HTERT RPE-1 (cell line): Measurements from ENCODE around the gene MISP3.

ENCODE experiments used
- in situ Hi-C: fragments of 300-500 bp; cut with MboI; formaldehyde crosslinking; loops from 4 replicates; pipeline ENCODE4 v1.14.3; 2020; ENCODE audit warnings: low sequenced_read_pairs

Gene MISP3

DNA sequence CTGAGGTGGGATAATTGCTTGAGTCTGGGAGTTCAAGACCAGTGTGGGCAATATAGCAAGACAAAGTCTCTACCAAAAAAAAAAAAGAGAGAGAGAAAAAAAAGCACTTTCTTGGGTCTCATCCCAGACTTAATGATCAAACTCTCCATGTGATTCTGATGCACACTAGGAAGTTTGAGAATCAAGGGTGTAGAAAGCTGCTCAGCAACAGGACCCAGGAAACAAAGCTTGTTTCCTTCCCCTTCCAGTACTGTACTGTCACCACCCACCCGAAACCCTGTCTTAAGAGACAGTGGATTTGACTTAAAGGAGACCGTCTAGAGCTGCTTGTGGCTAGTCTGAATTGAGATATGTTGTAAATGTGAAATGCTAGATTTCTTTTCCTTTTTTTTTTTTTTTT is 5.8 kb downstream of the MISP3 start:
- in situ Hi-C loops, result no loop called here

DNA sequence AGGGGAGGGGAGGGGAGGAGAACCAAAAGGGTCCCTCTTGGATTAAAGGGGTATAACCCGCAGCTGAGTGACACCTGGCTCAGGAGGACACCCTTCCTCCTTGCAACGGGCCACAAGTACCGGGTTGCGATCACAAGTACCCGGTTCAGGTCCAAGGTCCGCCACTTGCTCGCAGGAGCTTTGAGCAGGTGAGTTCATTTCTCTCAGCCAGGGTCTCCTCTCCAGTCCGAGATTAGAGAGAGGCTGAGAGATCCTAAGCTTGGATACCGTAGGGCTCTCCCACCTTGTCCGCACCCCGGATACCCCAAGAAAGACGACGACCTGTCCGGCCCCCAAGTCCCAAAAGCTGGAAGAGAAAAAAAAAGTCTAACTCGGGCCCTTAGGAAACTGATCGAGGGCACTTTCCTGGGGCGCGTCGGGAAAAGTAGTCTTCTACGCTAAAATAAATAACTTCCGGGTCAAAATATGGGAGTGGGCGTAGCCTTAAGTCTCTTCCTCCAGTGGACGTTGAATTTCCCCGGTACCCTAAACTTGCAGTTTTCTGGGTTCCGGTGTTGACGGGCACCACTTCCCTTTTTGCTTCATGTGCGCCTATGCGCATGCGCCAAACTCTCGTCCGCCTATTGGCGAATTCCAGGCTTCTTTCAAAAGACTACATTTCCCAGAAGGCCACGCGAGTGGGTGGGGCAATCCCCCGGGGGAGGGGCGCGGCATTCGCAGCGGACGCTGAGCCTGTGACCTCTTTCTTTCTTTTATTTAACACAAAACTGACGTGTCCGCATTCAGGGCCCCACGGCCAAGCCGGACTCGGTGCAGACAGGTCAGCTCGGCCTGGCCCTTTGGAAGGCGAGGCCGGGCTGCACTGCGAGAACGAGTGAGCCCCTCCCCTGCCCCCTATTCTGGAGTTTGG is 8.6 kb downstream of the MISP3 start:
- in situ Hi-C loops, result no loop called here

- in situ Hi-C loops, result no loop called here
Measured at GRCh38 chr19:14081797-14082674, 9.4 kb downstream of the MISP3 start.

DNA sequence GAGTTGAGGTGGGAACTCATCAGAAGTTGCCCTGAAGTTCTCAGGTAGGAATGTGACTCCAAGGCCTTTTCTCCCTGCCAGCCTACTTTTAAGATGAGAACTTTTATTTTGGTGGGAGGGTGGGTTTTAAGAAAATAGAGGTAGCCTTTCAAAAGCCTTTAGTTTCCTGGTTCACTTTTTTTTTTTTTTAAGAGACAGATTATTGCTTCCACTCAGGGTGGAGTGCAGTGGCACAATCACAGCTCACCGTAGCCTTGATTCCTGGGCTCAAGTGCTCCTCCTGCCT is 10.0 kb downstream of the MISP3 start:
- in situ Hi-C loops, result no loop called here

- in situ Hi-C loops, result no loop called here
Measured at GRCh38 chr19:14085309-14085995, 12.9 kb downstream of the MISP3 start, which contains the start of gene C19orf67. Gene C19orf67 (minus strand): TSS chr19:14085783. CDS start chr19:14085627, 156 bp downstream.

DNA sequence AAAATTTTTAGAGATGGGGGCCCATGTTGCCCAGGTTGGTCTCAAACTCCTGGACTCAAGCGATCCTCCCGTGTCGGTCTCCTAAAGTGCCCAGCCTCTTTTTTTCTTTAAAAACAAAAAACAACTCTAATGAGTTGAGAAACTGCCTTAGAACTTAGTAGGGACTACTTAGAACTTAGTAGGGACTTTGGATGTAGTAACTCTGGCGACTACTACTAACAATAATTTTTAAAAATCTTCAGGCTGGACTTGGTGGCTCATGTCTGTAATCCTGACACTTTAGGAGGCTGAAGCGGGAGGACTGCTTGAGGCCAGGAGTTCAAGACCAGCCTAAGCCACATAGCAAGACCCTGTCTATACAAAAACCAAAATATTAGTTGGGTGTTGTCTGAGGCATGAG is 13.5 kb downstream of the MISP3 start:
- in situ Hi-C loops, result no loop called here

DNA sequence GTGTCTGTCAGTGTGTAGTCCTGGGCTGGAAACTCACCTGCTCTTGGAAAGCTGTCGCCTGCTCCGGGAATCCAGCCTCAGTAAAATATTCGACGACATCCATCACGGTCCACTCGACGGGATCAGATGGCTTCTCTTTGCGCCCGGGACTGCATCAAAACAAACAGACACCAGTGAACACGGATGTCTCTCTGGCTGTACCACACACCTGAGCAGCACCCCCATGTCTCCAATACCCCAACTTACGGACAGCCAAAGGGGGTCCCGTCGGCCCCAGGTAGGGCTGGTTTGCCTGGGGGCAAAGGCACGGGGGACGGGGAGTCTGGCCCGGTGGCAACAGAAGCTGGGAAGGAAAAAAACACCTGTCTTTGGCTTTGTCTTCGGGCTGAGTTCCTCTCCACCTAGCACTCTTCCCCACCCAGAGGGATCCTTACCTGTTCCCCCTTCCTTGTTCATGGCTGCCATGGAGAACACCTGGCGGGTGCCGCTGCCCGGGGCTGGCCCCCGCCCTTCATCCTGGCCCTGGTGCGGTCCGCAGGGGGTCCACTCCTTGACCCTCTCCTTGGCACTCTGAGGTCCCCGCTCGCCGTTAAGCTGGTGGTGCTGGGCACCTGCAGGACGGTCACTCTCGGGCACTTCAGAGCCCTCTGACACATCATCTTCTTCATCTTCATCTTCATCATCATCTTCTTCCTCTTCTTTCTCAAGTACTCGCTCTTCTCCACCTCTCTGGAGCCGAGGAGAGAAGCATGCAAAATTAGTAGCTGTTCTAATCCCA is 16.2 kb downstream of the MISP3 start:
- in situ Hi-C loops, result no loop called here

DNA sequence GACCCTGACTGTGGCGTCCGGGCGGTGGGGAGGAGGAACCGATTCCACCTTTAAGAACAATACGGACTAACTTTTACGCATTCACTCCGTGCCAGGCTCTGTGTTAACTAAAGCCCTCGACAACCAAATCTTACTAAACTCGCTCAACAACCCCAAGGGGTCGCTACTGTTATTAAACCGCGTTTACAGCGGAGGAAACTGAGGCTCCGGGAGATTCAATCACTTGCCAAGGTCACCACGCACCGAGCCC is 16.8 kb downstream of the MISP3 start:
- in situ Hi-C loops, result no loop called here

DNA sequence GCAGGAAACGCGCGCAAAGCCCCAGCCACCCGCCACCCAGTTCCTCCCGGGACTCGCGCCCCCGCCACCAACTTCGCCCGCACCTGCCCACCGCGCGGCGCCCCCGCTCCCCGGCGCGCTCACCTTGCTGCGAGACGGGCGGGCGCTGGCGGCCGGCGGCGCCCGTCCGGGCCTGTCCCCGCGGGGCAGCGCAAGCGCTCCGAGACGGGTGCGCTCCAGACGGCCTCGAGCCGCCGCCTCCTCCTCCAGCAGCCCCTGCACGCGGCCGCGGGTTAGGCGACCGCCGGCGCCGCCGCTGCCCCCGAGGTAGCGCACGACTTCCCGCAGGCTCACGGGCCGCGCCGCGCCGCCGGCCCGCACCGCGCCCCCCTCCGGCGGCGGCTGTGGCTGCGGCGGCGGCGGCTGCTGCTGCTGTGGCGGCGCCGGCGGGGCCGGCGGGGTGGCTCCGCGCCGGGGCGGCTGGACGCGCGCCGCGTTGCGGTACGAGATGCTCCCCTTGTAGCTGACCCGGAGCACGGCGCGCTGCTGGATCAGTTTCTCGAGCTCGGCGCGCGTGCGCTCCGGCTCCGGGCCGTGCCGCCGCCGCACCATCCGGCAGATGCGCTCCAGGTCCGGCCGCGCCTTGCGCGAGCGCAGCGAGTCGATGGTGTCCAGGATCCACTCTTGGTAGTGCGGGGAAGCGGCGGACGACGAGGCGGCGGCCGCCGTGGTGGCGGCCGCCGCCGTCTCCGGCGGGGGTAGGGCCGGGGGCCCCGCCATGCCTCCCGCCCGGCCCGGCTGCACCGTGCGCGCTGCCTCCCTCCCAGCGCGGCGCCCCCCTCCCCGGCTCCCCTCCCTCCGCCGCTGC is 17.3 kb downstream of the MISP3 start:
- in situ Hi-C loops, result no loop called here

DNA sequence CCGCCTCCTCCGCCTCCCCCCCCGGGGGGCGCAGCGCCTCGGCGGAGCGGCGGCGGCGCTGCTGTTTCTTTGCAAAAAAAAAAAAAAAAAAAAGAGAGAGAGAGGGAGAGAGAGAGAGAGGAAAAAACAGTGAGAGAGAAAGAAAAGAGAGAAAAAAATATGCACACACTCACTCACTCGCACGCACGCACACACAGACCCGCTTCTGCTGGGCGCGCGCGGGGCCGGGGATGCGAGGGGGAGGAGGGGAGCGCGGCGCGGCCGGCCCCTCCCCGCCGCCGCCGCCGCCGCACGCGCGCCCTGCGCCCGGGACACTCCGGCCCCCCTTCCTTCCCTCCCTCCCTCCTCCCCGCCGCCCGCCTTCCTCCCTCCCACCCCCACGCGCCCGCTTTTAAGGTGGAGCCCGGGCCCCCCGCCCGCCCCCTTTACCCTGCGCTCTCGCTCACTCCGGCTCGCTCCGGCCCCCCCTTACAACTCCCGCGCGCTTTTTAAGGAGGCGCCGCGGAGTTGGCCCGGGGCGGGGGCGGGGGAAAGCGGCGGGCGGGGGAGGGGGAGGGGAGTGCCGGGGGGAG is 18.0 kb downstream of the MISP3 start, which contains the start of gene SAMD1:
SAMD1 (minus strand) TSS at position 243 of the 572 bp plus-strand sequence.
- in situ Hi-C loops, result no loop called here

GRCh38 chr19:14091081-14091812 is 18.7 kb downstream of the MISP3 start:
- in situ Hi-C loops, result no loop called here

GRCh38 chr19:14091813-14092462 is 19.4 kb downstream of the MISP3 start:
- in situ Hi-C loops, result no loop called here

GRCh38 chr19:14093117-14093823 is 20.7 kb downstream of the MISP3 start:
- in situ Hi-C loops, result no loop called here

DNA sequence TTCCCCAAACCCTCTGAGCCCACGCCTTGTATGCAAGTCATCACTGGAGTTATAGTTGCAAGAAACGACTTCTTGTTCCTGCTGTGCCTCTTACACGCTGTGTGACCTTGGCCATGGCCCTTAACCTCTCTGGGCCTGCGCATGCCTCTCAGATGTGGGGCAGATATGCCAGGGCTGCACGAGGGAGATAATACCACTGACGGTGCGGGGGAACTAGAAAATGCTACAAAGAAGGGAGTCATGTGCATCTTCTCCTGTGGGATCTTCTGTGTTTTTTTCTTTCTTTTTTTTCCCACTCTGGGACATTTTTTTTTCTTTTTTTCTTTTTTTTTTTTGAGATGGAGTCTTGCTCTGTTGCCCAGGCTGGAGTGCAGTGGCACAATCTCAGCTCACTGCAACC is 22.3 kb downstream of the MISP3 start:
- in situ Hi-C loops, result no loop called here

GRCh38 chr19:14096272-14096992 is 23.8 kb downstream of the MISP3 start:
- in situ Hi-C loops, result no loop called here

DNA sequence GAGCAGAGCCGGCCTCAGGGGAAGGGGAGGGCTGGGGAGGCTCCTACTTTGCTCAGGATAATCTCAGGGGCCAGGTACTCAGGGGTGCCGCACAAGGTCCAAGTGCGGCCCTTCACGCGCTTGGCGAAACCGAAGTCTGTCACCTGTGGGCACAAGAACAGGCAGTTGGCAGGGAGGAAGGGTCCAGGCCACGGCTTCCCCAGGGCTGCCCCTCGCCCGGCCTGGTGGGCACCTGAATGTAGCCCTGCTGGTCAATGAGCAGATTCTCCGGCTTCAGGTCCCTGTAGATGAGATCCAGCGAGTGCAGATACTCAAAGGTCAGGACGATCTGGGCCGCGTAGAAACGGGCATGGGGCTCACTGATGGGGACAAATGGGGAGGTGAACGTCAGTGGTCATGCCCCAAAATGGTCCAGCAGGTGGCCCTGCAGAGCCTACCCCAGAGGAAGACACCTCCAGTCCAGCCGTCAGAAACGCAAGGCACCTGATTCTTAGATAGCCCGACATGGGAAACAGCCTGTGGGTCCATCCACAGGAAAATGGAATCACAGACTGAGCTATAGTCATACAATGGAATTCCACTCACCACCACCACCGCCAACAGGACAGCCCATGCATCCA is 25.1 kb downstream of the MISP3 start:
- in situ Hi-C loops, result no loop called here
